SK-N-DZ (cell line): Measurements from ENCODE around the gene LHCGR.
"Not testable (repeated sequence)": the region's sequence is repeated elsewhere in the genome, so short reads cannot be mapped to it uniquely, and the experiment has no call there.

Experiments
- DNase-seq: peaks from one replicate; pipeline ENCODE4 v3.0.0-alpha.2; 2015; ENCODE audit warnings: low spot score

Gene LHCGR

GRCh38 chr2:48747319-48747718, 8.2 kb downstream of the LHCGR start:
- DNase-seq, result no peak

DNA sequence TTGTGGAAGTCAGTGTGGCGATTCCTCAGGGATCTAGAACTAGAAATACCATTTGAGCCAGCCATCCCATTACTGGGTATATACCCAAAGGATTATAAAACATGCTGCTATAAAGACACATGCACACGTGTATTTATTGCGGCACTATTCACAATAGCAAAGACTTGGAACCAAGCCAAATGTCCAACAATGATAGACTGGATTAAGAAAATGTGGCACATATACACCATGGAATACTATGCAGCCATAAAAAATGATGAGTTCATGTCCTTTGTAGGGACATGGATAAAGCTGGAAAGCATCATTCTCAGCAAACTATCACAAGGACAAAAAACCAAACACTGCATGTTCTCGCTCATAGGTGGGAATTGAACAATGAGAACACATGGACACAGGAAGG, 16.3 kb downstream of the LHCGR start:
- DNase-seq, result not testable (repeated sequence)

DNA sequence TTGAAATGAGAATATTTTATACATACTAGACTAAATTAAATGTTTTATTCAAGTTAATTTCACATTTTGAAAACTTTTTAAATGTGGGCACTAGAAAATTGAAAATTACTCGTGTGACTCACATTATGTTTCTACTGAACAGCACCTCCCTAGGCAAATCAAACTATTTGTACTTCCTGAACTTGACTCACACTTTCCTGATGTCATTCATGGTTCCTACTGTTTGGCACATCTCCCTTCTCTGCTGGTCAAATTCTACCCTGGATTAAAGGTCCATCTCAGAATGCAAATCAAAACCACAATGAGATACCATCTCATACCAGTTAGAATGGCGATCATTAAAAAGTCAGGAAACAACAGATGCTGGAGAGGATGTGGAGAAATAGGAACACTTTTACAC, 16.7 kb downstream of the LHCGR start:
- DNase-seq, result no peak

DNA sequence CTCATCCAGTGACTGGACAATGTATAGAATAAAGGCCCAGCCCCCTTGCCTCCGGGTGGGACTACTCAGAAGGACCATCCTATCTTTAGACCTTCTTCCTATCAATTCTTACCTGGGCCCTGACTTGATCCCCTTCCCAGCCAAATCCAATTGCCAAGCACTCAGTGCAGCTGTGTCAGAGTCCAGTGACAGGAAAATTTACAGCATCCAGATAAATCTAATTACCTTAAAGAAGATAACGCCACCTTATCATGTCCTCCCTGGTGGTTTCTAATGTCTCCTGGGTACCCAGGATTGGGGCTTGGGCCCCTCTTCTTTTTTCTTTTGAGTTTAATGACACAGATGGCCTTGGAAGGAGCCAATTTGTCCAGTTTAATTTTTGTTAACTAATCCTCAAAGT, 19.3 kb downstream of the LHCGR start:
- DNase-seq, result peak; percentile 92

DNA sequence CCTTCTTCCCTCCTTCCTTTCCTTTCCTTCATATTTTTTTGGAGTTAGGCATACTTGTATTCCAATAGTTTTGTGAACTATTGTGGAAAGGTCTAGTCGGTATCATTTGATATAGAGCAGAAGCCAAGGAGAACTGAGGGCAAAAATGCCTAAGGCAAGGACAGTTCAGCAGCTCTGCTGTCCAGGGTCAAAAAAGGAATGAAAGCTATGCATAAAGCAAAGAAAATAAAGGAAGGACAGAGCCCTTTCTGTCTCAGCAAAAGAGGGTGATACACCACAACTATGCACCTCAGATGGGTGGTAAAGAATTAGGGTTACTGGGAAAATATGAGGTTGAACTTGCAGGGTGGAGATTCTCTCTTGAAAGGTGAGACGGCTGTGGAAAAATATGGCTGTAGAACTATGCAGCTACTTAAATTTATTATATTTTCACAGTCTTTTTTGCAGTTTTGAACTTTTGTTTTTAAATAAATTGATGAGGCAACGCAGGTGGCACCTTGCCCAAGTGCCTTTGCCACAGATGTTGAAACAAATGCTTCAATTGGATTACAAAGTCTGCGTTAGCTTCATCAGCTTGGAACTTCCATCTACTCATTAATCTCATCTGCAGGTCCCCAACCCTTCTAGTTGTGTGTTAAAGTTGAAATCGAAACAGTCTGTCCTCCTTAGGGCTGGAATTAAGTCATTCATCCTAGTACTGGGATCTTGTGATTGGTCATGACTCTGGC, 20.8 kb downstream of the LHCGR start:
- DNase-seq, result no peak

DNA sequence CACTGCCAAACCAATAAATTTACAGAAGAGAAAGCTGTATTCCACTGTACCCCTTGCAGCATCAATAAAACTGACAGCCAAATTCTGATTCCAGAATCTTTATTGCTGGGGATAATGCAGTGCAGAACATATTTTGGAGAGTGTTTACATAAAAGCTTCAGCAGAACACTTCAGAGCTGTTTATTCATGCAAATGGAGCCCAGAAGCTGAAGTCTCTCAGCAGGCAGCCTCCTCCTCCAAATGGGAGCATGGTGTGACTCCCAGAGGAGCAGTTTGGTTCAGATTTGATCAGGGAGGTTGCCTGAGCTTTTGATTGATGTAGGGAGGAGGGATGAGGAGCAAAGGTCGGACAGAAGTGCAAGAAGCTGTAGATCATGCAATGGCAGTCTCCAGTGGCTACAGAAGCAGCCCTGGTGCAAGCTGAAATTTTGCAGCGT, 22.4 kb downstream of the LHCGR start:
- DNase-seq, result peak; percentile 52

DNA sequence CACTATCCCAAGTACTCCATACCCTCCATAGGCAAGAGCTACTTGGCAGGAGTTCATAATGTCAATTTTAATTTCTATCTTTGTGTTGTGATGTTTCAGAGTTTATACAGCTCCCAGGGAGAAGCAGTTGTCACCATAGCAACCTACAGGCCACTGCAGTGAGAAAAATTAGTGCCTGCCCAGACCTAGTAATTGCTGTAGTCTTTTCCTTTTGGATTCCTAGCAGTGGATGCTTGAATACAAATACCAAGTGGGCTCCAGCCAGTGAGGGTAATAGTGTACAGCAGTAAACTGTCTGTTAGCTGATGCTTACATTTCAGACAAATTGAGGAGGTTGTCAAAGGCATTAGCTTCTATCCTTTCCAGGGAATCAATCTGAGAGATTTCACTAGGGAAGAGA, 26.7 kb downstream of the LHCGR start:
- no peak for DNase-seq

DNA sequence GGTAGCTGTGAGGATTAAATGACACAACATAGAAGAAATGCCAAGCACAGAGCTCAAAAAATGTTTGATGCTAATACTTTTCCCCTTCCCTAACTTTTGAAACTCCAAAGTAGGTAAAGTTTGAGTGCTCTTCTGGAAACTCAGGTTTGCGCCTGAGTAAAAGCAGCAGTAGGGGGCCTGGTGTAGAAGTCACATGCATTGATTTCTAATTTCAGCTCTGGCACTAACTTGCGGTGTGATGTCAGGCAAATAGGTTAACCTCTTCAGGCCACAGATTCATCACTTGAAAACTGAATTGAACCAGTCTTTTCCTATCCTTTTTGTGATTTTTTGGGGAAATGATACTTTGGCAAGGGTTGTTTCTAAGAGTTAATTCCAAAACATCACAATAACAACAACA, 27.2 kb downstream of the LHCGR start:
- DNase-seq, result no peak

GRCh38 chr2:48727560-48727959, 28.0 kb downstream of the LHCGR start:
- no peak for DNase-seq

GRCh38 chr2:48725696-48726494, 29.6 kb downstream of the LHCGR start:
- no peak for DNase-seq

- DNase-seq, result no peak
Measured at GRCh38 chr2:48724278-48724677, 31.2 kb downstream of the LHCGR start.

DNA sequence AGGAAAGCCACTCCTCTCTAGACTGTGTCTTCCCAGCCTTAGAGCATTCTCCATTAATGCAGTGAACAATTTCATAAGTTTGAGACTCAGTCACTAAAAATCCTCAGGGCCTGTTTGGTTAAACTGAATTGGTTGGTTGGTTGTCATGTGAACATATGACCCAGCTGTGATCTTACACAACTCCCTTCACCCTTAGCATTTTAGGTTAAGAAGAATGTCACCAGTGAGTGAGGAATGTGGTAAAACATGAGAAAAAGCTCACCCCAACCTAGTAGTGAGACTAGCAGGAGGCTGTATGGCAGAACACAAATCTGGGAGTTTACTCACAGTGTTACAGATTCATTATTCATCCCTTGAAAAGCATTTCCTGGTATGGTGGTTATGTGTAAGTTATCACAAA, 32.4 kb downstream of the LHCGR start:
- DNase-seq, result no peak

DNA sequence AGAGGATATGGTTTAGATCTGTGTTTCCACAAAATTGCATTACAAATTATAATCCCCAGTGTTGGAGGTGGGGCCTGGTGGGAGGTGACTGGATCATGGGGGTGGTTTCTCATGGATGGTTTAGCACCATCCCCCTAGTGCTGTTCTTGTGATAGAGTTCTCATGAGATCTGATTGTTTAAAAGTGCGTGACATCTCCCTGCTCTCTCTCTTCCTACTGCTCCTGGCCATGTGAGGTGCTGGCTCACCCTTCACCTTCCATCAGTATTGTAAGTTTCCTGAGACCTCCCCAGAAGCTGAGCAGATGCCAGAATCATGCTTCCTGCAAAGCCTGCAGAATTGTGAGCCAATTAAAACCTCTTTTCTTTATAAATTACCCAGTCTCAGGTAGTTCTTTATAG, 33.1 kb downstream of the LHCGR start:
- no peak for DNase-seq

GRCh38 chr2:48721158-48721557, 34.4 kb downstream of the LHCGR start:
- DNase-seq, result no peak

DNA sequence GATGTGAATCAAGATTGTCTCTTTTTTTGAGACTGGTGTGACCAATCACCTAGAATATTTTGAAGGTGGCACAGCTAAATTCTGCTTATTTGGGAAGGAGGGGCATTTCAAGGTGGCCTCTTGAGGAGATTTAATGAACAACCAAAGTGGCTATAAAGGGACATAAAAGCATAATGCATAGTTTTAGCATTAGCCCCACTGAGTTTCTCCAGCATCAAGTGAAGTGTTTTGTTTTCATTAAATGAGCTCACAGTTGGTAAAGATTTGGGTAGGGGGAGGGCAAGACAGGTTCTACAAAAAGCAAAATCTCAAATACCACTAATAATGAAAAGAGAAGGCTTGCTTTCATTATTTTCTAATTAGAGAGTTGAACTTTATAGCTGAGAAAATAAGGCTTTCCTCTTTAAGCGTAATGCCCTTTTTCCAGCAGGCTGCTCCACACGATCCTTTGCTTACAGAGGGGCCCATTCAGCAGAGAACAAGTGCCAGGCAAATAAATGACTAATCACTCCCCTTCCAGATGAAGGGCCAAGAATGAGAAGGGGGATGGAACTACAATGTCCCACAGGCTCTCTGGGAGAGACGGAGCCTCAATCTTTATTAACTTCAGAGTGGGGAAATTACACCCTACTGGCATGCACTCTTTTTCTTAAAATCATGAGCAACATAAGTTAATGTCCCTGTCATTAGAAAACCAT, 35.9 kb downstream of the LHCGR start:
- no peak for DNase-seq

DNA sequence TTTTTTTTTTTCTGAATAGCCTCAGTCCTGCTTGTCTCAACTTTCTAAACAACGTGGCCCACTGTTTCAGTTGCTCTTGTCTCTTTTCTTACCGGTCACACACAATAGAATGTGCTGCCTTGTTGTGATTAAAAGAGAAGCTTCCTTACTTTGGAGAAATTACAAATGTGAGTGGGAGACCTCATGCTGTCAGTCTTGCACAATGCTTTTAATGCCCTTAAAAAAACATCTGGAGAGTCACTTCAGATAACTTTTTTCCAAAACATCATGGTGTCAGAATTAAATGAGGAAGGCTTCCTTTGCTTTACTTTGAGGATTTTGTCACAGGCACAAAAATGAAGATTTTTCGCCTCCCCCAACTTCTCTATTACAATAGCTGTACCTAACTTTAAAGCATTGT, 37.7 kb downstream of the LHCGR start:
- DNase-seq, result no peak

- DNase-seq, result no peak
Measured at GRCh38 chr2:48715956-48716355, 39.6 kb downstream of the LHCGR start.

DNA sequence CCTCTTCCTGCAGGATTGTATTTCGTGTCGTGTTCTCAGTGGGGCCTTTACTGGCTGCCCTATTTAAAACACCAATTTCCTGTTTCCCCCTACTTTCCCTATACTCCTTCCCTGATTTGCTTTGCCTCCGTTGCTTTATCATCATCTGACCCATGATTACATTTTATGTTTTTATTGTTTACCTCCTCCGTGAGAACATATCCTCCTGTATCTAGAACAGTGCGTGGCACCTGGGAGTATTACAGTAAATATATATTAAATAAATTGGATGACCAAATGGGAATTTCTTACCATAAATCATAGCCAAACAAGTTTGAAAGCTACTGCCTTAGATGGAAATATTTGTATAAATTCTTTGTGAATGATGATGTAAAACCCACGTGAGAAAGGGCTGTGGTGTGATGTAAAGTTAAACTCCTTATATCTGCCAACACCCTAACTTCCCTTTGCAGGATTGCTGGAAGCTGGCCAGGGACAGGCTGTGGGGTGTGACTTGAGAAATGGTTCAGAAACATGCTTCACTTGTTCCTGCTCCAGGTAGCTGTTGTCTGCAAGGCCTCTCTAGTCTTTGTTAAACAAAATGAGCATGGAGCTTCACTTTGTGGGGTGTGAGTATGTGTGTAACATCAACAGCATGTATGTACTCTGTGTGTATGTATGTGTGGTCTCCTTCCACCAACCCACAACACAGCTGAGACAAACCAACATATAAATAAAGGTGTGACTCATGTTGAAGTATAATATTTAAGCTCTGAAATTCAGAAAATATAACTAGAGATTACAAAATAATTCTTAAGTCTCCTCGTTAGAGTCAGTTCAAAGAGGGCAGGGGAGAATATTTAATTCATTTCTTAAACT, 40.3 kb downstream of the LHCGR start:
- no peak for DNase-seq

- no peak for DNase-seq
Measured at GRCh38 chr2:48714245-48714644, 41.3 kb downstream of the LHCGR start.

- no peak for DNase-seq
Measured at GRCh38 chr2:48713647-48714046, 41.9 kb downstream of the LHCGR start.

DNA sequence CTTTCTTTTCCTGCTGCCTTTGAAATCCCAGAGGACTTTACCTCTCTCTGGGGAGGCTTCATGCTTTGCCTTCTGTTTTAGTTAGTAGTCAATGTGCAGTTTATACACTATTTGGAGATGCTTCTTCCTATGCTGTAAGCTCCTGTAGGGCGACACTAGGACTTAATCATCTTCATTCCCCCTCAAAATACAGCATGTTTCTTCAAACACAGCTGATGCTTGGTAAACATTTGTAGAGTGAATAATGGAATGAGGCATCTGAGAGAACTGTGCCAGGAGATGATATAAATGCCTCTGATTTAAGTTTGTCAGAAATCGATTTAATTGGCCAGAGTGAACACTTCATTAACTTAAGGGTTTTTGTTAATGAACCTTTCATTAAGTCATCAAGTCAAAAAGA, 43.4 kb downstream of the LHCGR start:
- no peak for DNase-seq

DNA sequence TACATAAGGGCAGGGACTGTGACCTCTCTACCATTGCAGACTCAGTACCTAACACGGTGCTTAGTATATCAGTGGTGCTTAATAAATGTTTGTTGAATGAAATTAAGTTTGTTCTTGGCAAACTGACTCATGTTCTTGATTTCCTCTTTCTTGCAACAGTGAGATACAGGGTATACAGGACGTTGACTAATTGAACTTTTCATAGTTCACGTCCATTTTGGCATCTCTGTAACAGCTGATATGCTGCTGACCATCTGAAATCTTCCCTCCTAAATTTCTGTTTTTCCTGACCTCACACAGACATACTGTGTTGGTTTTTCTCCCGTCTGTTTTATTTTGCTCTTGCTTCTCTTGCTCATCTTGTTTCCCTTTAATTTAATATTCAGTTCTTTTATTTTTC, 44.2 kb downstream of the LHCGR start:
- no peak for DNase-seq
